Epidermal melanocyte (primary cell): ENCODE data around the gene TJP3.
"Not testable (repeated sequence)": the region's sequence is repeated elsewhere in the genome, so short reads cannot be mapped to it uniquely, and the experiment has no call there.

Experiments
- DNase-seq: peaks from one replicate; pipeline ENCODE4 v3.0.0; 2011; ENCODE audit warnings: low spot score; ENCODE audit not compliant: insufficient read length

The TJP3 gene

GRCh38 chr19:3708207-3708931 lies at the start of gene TJP3:
TJP3 (plus strand) TSS chr19:3708384; CDS start chr19:3728433, 20,049 bp downstream.
- peak; percentile 7 for DNase-seq

GRCh38 chr19:3658870-3659745 lies 49.1 kb upstream of the TJP3 start:
- no peak for DNase-seq

GRCh38 chr19:3659746-3660112 lies 48.5 kb upstream of the TJP3 start:
- no peak for DNase-seq

- DNase-seq = no peak
These were observed 47.5 kb upstream of the TJP3 start for GRCh38 chr19:3660493-3661219.

GRCh38 chr19:3661284-3662238 lies 46.6 kb upstream of the TJP3 start:
- DNase-seq = no peak

GRCh38 chr19:3663838-3664237 lies 44.3 kb upstream of the TJP3 start:
- no peak for DNase-seq

GRCh38 chr19:3664879-3665642 lies 43.1 kb upstream of the TJP3 start:
- no peak for DNase-seq

GRCh38 chr19:3665681-3666544 lies 42.3 kb upstream of the TJP3 start:
- peak; percentile 63 for DNase-seq

- DNase-seq = not testable (repeated sequence)
These were observed 41.7 kb upstream of the TJP3 start for GRCh38 chr19:3666545-3666856.

- no peak for DNase-seq
These were observed 41.0 kb upstream of the TJP3 start for GRCh38 chr19:3667037-3667638.

GRCh38 chr19:3667766-3668165 lies 40.4 kb upstream of the TJP3 start:
- DNase-seq = no peak

- DNase-seq = peak; percentile 88
These were observed 39.7 kb upstream of the TJP3 start for GRCh38 chr19:3668331-3669081.

- DNase-seq = no peak
These were observed 38.9 kb upstream of the TJP3 start for GRCh38 chr19:3669082-3669946.

- peak; percentile 48 for DNase-seq
These were observed 38.0 kb upstream of the TJP3 start for GRCh38 chr19:3669947-3670795.

- no peak for DNase-seq
These were observed 37.1 kb upstream of the TJP3 start for GRCh38 chr19:3670796-3671679.
